ENCODE data around the gene MCRIP2.

MCRIP2 gene

DNA sequence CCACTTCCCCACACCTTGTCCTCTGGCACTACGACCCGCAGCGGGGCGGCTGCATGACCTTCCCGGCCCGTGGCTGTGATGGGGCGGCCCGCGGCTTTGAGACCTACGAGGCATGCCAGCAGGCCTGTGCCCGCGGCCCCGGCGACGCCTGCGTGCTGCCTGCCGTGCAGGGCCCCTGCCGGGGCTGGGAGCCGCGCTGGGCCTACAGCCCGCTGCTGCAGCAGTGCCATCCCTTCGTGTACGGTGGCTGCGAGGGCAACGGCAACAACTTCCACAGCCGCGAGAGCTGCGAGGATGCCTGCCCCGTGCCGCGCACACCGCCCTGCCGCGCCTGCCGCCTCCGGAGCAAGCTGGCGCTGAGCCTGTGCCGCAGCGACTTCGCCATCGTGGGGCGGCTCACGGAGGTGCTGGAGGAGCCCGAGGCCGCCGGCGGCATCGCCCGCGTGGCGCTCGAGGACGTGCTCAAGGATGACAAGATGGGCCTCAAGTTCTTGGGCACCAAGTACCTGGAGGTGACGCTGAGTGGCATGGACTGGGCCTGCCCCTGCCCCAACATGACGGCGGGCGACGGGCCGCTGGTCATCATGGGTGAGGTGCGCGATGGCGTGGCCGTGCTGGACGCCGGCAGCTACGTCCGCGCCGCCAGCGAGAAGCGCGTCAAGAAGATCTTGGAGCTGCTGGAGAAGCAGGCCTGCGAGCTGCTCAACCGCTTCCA lies 8.1 kb upstream of the MCRIP2 start:
- no peak for DNase-seq

GRCh38 chr16:634051-634670 lies 7.5 kb upstream of the MCRIP2 start:
- DNase-seq = no peak

GRCh38 chr16:634996-635395 lies 6.6 kb upstream of the MCRIP2 start:
- DNase-seq = no peak

DNA sequence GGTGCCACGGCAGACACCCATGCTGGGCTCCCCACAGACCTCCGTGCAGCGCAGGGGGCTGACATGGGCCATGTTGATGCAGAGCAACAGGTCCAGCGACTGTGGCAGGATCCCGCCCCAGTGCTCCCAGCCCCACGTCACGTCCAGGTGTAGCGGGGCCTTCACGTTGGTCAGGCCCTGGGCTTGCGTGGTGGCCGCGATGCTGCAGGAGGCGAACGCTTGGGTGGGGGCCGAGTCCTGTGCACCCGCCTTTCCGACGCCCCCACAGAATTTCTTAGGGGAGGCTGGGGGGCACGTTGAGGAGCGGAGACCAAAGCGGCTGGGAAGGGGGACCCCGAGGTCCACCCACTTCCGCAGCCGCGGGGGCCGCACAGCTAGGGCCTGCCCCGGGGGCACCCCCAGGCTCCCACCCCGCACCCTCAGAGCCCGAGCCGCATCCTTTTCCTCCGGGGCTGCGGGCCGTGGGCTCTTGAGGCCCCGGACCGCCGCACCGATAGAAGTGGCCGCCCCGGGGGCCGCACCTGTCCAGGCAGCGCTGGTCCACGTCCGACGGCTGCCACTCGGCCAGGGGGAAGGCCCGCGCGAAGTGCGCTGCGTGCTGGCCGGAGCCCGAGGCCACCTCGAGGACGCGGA lies 5.9 kb upstream of the MCRIP2 start:
- DNase-seq = no peak

GRCh38 chr16:636206-637080 lies 5.2 kb upstream of the MCRIP2 start, which contains the start of gene METTL26:
Gene METTL26, minus strand, starts transcription at chr16:636305. Its CDS starts 15 bp downstream, at chr16:636290.
- peak; percentile 83 for DNase-seq

DNA sequence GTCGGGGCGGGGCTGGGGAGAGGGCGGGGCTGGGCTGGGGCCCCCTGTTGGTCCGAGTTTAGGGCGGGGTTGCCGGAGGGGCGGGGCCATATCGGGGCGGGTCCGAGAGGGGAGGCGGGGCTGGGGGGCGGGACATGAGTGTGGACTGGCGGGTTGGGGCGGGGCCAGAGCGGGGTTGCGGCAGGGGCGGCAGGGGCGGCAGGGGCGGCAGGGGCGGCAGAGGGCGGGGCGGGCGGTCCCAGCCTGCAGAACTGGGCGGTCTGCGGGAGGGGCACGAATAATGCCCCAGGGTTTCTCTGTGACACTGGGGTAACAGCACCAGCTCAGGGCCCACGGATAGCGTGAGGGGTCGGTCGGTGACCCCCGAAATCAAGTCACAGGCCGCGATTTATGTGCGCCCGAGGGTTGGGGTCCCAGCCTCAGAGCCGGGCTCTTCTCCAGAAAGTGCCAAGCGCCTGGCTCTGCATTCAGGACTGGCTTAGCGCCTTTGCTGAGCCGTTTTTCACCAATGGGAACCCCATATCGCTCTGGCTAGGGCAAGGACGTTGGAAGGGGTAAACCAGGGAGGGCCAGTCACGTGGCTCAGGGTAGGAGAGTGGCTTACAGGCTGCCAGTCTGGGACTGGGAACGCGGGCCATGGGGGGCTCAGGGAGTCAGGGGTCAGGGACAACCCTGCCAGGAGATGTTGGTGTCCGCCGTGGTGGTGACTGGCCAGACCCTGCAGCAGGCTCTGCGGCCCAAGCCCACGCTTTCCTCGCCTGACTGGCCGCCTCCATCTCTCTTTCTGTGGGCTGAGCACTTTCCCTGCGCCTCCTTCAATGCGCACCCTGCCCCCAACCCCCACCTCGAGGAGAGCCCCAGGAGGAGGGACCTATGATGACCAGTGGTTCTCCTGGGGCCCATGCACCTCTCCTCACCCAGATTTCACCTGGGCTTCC lies 4.3 kb upstream of the MCRIP2 start:
- peak; percentile 85 for DNase-seq

DNA sequence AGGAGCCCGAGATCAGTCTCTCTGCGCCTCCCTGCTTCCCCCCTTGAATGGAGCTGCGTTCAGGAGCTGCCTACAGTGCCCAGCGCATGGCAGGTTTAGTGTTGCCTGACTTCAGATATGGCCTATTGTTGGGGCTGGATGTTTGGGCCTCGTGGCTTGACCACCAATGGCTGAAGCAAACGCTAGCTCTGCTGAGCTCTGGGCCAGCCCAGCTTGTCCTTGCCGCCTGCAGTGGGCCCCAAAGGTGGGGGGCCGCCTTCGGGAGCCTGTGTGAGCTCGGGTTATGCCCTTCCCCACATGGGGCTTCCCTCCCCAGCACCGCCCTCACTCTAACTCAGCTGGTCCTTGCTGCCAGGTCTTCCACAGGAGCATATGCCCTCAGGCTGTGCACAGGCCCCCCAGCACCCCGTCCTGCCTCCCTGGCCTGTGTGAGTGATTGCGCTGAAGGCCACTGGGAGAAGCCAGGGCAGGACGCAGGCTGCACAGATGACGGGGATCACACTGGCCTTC lies 3.5 kb upstream of the MCRIP2 start:
- no peak for DNase-seq

DNA sequence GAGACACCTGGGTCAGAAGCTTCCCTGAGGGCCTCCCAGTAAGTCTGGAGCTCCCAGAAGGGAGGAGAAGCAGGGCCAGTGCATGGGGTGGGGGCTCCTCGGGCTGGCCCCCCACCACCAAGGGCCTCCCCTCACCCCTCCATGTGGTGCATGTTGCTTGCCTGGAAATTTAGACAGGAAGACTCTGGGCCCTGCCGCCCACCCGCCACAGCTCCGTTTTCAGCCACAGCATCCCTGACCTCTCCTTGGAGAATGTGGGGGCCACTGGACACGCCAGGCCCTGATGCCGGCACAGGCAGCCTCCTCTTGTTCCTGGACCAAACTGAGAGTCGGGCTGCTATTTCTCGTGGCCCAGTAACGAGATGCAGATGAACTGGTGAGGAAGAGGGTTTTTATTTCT lies 2.8 kb upstream of the MCRIP2 start:
- DNase-seq = no peak

- DNase-seq = no peak
Observed at GRCh38 chr16:640614-641013, 1.0 kb upstream of the MCRIP2 start.

GRCh38 chr16:642189-643049 lies 791 bp downstream of the MCRIP2 start:
- no peak for DNase-seq

DNA sequence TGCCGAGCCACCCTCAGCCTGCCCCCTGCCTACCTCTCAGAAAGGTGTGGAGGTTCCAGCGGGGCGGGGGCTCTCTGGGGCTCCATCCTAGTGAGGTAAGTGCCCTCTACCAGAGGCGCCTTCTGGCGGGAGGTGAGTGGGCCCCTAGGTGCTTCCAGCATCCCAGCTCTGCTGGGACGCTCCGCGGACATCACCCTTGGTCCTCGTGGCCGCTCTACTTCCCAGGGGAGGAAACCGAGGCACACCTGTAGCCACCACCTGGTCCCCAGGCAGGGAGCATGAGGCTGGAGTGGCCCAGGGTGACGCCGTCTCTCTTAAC lies 1.4 kb downstream of the MCRIP2 start:
- no peak for DNase-seq

DNA sequence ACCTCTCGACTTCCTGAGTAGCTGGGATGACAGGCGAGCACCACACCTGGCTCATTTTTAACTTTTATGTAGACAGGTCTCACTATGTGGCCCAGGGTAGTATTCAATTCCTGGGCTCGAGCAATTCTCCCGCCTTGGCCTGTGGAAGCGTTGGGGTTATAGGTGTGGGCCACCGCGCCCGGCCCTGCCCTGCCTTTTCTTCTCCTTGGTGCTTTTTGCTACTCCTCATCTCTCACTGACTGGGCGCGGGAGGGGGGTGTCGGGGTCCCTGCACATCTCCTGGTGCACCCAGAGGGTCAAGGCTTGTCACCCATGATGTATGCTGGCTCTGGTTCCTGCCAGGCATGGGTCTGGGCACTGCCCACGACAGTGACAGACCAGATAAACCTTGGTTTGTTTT lies 2.9 kb downstream of the MCRIP2 start:
- DNase-seq = no peak

GRCh38 chr16:645852-646678 lies 4.4 kb downstream of the MCRIP2 start:
- no peak for DNase-seq

GRCh38 chr16:646679-647172 lies 5.1 kb downstream of the MCRIP2 start:
- DNase-seq = no peak

DNA sequence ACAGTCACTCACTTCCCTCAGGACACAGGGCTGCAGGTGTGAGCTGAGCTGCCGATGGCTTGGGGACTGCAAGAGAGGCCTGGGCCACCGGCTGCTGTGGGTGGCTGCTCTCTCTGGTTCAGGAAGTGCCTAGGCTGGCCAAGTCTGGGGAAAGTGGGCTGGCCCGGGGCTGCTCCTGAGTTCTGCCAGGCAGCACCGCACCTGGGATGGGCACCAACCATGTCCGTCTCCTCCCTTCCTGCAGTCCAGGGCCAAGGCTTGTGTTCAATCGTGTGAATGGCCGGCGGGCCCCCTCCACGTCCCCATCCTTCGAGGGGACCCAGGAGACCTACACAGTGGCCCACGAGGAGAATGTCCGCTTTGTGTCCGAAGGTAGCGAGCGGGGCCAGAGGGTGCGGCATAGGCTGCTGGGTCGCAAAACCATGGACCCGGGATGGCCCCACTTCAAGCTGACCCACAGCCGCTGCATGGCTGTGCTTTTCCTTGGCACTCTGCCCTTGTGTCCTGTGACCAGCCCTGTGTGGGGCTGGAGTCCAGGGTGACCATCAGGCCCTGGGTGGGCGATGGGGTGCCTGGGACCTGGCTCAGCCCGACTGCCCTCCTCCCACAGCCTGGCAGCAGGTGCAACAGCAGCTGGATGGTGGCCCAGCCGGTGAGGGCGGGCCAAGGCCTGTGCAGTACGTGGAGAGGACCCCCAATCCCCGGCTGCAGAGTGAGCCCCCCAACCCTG lies 5.7 kb downstream of the MCRIP2 start:
- DNase-seq = no peak

DNA sequence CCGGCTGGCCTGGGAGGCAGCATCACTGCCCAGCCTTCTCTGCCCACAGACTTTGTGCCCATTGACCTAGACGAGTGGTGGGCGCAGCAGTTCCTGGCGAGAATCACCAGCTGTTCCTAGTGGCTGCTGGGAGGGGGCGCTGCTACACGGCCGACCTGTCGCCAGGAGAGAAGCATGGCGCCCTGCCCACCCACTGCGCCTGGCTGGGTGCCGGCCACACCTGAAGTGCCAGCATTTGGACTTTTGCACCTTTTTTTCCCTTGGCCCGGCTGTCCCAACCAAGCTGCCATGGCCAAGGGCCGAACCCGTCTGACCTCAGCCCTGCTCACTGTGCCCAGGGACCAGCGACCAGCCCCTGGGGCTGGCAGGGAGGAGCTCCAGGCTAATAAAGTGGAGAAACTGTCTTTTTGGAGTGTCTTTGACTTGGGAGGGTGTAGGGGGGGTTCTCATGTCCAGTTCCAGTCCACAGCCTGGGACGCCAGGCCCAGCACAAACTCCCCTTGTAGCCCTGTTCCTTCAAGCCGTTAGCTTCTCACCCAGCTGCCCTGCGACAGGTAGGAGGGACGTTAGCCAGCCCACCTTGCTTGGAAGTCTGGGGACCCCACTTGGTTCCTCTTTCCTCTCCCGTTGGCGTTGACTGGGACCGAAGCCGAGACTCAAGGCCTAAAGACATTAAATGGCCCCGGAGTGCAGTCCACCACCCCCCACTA lies 6.6 kb downstream of the MCRIP2 start:
- no peak for DNase-seq

DNA sequence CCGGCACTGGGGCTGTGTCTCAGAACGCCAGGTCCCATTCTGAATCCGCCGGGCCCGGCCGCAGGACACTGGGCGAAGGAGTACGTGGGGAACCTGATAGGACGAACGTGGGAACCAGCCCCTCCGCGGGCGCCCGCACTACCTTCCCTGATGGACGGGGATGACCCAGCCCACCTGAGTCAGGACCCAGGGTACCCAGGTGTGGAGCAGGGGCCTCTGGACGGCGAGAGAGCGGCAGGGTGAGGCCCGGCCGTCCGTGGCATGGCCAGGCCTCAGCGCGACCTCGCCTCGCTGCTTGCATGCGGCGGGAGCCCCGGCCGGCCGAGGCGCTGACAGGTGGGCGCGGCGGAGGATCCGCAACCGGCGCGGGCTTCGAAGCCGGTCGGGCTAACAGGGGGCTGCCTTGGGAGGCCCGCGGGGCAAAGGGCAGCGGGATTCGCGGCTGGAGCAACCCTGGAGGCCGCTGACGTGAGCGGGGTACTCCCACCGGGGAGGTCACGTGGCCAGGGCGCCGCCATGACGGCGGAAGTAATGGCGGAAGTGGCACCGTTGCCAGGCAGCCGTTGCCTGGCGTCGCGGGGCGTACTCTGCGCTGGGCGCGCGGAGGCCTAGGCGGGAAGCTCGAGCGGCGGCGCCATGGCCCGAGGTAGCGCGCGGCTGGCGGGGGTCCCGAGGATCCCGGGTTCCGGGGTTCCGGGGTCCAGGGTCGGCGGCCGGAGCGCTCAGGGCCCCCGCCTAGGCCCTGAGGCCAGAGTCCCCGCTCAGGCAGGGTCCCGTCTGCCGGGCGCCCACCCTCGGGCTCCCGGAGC lies 7.4 kb downstream of the MCRIP2 start, which contains the start of gene WDR90:
WDR90 (plus strand) TSS at position 585 of the 809 bp plus-strand sequence; CDS start at position 637, 52 bp downstream.
- peak; percentile 91 for DNase-seq
